ENCODE data around the gene ZNF71.

The ZNF71 gene

GRCh38 chr19:56577719-56578602 lies 17.1 kb upstream of the ZNF71 start:
- Histone ChIP-seq H3K4me3 (no peak overlapping the region), H3K27ac (no peak overlapping the region), H3K9ac (ENCODE audit: insufficient read length) (no peak overlapping the region), H3K36me3 (ENCODE audit: insufficient read depth, low read length) (peaks cover 24% of the 10 kb centered on the region), H3K9me3 (ENCODE audit: low read depth, low read length) (peaks cover 19% of the 10 kb centered on the region)
- no peak for DNase-seq (ENCODE audit: low read depth, low spot score)
- TF ChIP-seq POLR2AphosphoS5 (IDR thresholded peaks at IDR 0.05; ENCODE audit: borderline replicate concordance, low read depth, low read length), result no peak
- no peak for TF ChIP-seq EZH2 (IDR thresholded peaks at IDR 0.05)
- TF ChIP-seq FOXP2 (optimal IDR thresholded peaks at IDR 0.05; ENCODE audit: control extremely low read depth, extremely low read length, insufficient read depth), result no peak

- no peak for TF ChIP-seq FOXP2 (optimal IDR thresholded peaks at IDR 0.05; ENCODE audit: control extremely low read depth, extremely low read length, insufficient read depth)
- TF ChIP-seq POLR2AphosphoS5 (IDR thresholded peaks at IDR 0.05; ENCODE audit: borderline replicate concordance, low read depth, low read length), result no peak
- TF ChIP-seq EZH2 (IDR thresholded peaks at IDR 0.05), result no peak
- Histone ChIP-seq H3K9me3 (ENCODE audit: low read depth, low read length) (peaks cover 24% of the 10 kb centered on the region), H3K9ac (ENCODE audit: insufficient read length) (no peak overlapping the region), H3K27ac (no peak overlapping the region), H3K4me3 (peak overlapping the region; percentile 93; the same call in 1 of the 2 replicates), H3K36me3 (ENCODE audit: insufficient read depth, low read length) (peaks cover 30% of the 10 kb centered on the region)
- DNase-seq (ENCODE audit: low read depth, low spot score), result no peak
Observed at GRCh38 chr19:56594446-56594782, 688 bp upstream of the ZNF71 start.

GRCh38 chr19:56595548-56595899 lies 422 bp downstream of the ZNF71 start:
- peak overlapping the region; percentile 92 for H3K9ac ChIP-seq (ENCODE audit: insufficient read length)
- no peak overlapping the region for H3K27ac ChIP-seq
- no peak for TF ChIP-seq POLR2AphosphoS5 (IDR thresholded peaks at IDR 0.05; ENCODE audit: borderline replicate concordance, low read depth, low read length)
- no peak for TF ChIP-seq FOXP2 (optimal IDR thresholded peaks at IDR 0.05; ENCODE audit: control extremely low read depth, extremely low read length, insufficient read depth)
- TF ChIP-seq EZH2 (IDR thresholded peaks at IDR 0.05), result no peak

GRCh38 chr19:56596676-56597075 lies 1.6 kb downstream of the ZNF71 start:
- TF ChIP-seq EZH2 (IDR thresholded peaks at IDR 0.05), result no peak
- no peak for TF ChIP-seq FOXP2 (optimal IDR thresholded peaks at IDR 0.05; ENCODE audit: control extremely low read depth, extremely low read length, insufficient read depth)
- no peak for TF ChIP-seq POLR2AphosphoS5 (IDR thresholded peaks at IDR 0.05; ENCODE audit: borderline replicate concordance, low read depth, low read length)
- no peak overlapping the region for H3K27ac ChIP-seq
- H3K4me3 ChIP-seq, result peak overlapping the region; percentile 93; the same call in 1 of the 2 replicates
- no peak for DNase-seq (ENCODE audit: low read depth, low spot score)
- no peak overlapping the region for H3K9ac ChIP-seq (ENCODE audit: insufficient read length)
- H3K9me3 ChIP-seq (ENCODE audit: low read depth, low read length), result peaks cover 33% of the 10 kb centered on the region
- H3K36me3 ChIP-seq (ENCODE audit: insufficient read depth, low read length), result peaks cover 43% of the 10 kb centered on the region

More at GRCh38 chr19:56595548-56595899, 422 bp downstream of the ZNF71 start:
- Histone ChIP-seq H3K36me3 (ENCODE audit: insufficient read depth, low read length) (peaks cover 32% of the 10 kb centered on the region), H3K9me3 (ENCODE audit: low read depth, low read length) (peaks cover 24% of the 10 kb centered on the region), H3K4me3 (peak overlapping the region; percentile 93)
- DNase-seq (ENCODE audit: low read depth, low spot score), result no peak

- H3K36me3 ChIP-seq (ENCODE audit: insufficient read depth, low read length), result peaks cover 54% of the 10 kb centered on the region
- H3K9me3 ChIP-seq (ENCODE audit: low read depth, low read length), result peaks cover 39% of the 10 kb centered on the region
- no peak overlapping the region for H3K27ac ChIP-seq
- DNase-seq (ENCODE audit: low read depth, low spot score), result no peak
- no peak overlapping the region for H3K9ac ChIP-seq (ENCODE audit: insufficient read length)
- TF ChIP-seq EZH2 (IDR thresholded peaks at IDR 0.05) (no peak), POLR2AphosphoS5 (IDR thresholded peaks at IDR 0.05; ENCODE audit: borderline replicate concordance, low read depth, low read length) (no peak), FOXP2 (optimal IDR thresholded peaks at IDR 0.05; ENCODE audit: control extremely low read depth, extremely low read length, insufficient read depth) (no peak)
- no peak overlapping the region for H3K4me3 ChIP-seq
Observed at GRCh38 chr19:56597696-56598095, 2.6 kb downstream of the ZNF71 start.

GRCh38 chr19:56601375-56601774 lies 6.3 kb downstream of the ZNF71 start:
- H3K9me3 ChIP-seq (ENCODE audit: low read depth, low read length), result peaks cover 53% of the 10 kb centered on the region
- peaks cover 83% of the 10 kb centered on the region for H3K36me3 ChIP-seq (ENCODE audit: insufficient read depth, low read length)
- H3K27ac ChIP-seq, result no peak overlapping the region
- H3K9ac ChIP-seq (ENCODE audit: insufficient read length), result no peak overlapping the region
- no peak overlapping the region for H3K4me3 ChIP-seq
- no peak for DNase-seq (ENCODE audit: low read depth, low spot score)
- TF ChIP-seq FOXP2 (optimal IDR thresholded peaks at IDR 0.05; ENCODE audit: control extremely low read depth, extremely low read length, insufficient read depth), result no peak
- TF ChIP-seq EZH2 (IDR thresholded peaks at IDR 0.05), result no peak
- no peak for TF ChIP-seq POLR2AphosphoS5 (IDR thresholded peaks at IDR 0.05; ENCODE audit: borderline replicate concordance, low read depth, low read length)

GRCh38 chr19:56603829-56604228 lies 8.7 kb downstream of the ZNF71 start:
- no peak for TF ChIP-seq POLR2AphosphoS5 (IDR thresholded peaks at IDR 0.05; ENCODE audit: borderline replicate concordance, low read depth, low read length)
- no peak for TF ChIP-seq FOXP2 (optimal IDR thresholded peaks at IDR 0.05; ENCODE audit: control extremely low read depth, extremely low read length, insufficient read depth)
- no peak for TF ChIP-seq EZH2 (IDR thresholded peaks at IDR 0.05)
- Histone ChIP-seq H3K36me3 (ENCODE audit: insufficient read depth, low read length) (peaks cover 67% of the 10 kb centered on the region), H3K27ac (no peak overlapping the region), H3K9me3 (ENCODE audit: low read depth, low read length) (peaks cover 50% of the 10 kb centered on the region), H3K9ac (ENCODE audit: insufficient read length) (no peak overlapping the region), H3K4me3 (no peak overlapping the region)
- DNase-seq (ENCODE audit: low read depth, low spot score), result no peak

GRCh38 chr19:56608274-56608964 lies 13.3 kb downstream of the ZNF71 start:
- no peak for TF ChIP-seq POLR2AphosphoS5 (IDR thresholded peaks at IDR 0.05; ENCODE audit: borderline replicate concordance, low read depth, low read length)
- no peak for TF ChIP-seq FOXP2 (optimal IDR thresholded peaks at IDR 0.05; ENCODE audit: control extremely low read depth, extremely low read length, insufficient read depth)
- no peak for TF ChIP-seq EZH2 (IDR thresholded peaks at IDR 0.05)
- peaks cover 61% of the 10 kb centered on the region for H3K36me3 ChIP-seq (ENCODE audit: insufficient read depth, low read length)
- no peak overlapping the region for H3K27ac ChIP-seq
- H3K9me3 ChIP-seq (ENCODE audit: low read depth, low read length), result peaks cover 27% of the 10 kb centered on the region
- no peak for DNase-seq (ENCODE audit: low read depth, low spot score)
- H3K9ac ChIP-seq (ENCODE audit: insufficient read length), result no peak overlapping the region
- H3K4me3 ChIP-seq, result no peak overlapping the region
